HepG2 (cell line): ENCODE data around the gene DPP6. TPM values are rescaled to one million over a fixed set of nuclear protein-coding genes. Genes with fewer than 3 reads are reported as not detected.

Experiments
- ATAC-seq: fragments of 200-7000 bp; cut with Tn5 transposase; 3 replicates; pipeline ENCODE4 v1.9.1; 2020; ENCODE audit warnings: mild to moderate bottlenecking, moderate library complexity
- BruUV-seq: library from RNA; stranded (reverse); fragments of 400-500 nt; replicated peaks from 2 replicates; lab custom pipeline; 2021; lab: Mats Ljungman, UMichigan
- CTCF ChIA-PET: fragments of 300-600 bp; formaldehyde crosslinking; extraction: SDS; loops from one replicate; lab custom pipeline; 2021; ENCODE audit warnings: low total read pairs, inconsistent platforms, low intra/inter-chr PET ratio; lab: Yijun Ruan, JAX
- POLR2A ChIA-PET: fragments of 350-600 bp; sonication (Branson Sonifier 250); formaldehyde crosslinking; loops from one replicate; lab custom pipeline; 2020; ENCODE audit warnings: antibody characterized with exemption, inconsistent platforms; lab: Yijun Ruan, JAX
- DNase-seq: peaks from one replicate; pipeline ENCODE4 v3.0.0-alpha.2; 2015; ENCODE audit warnings: low spot score
- FAIRE-seq: peaks from 3 replicates; lab custom pipeline; 2011; peaks lifted over from hg19 to GRCh38; lab: Jason Lieb, UNC
- H2AFZ ChIP-seq: one replicate; pipeline ENCODE4 v1.6.1; 2011; ENCODE audit warnings: low read length, inconsistent platforms
- H3K27ac ChIP-seq: fragments of 300-600 bp; 3 replicates; pipeline ENCODE4 v1.8.0; 2011; ENCODE audit warnings: mixed run types, mild to moderate bottlenecking, mixed read lengths, low read length, inconsistent platforms; ENCODE audit not compliant: insufficient read depth; ENCODE audit errors: extremely low read length
- H3K27me3 ChIP-seq, 2 experiments: fragments of 200-600 bp in 1 of 2; 2 replicates in 1 of 2; 3 replicates in 1 of 2; pipeline versions ENCODE4 v1.6.0 to v1.8.0; 2011; ENCODE audit warnings: low read length in 2 of 2, mild to moderate bottlenecking in 2 of 2, moderate library complexity in 2 of 2, inconsistent platforms in 1 of 2; ENCODE audit not compliant: insufficient read depth in 2 of 2, control insufficient read depth in 1 of 2
- H3K36me3 ChIP-seq, 2 experiments: fragments of 200-600 bp in 1 of 2; replicated peaks in 1 of 2; 2 replicates in 1 of 2; 3 replicates in 1 of 2; pipeline versions ENCODE4 v1.5.1 to v1.8.0; 2011; ENCODE audit warnings: low read length in 2 of 2, inconsistent platforms in 1 of 2; ENCODE audit not compliant: insufficient read depth in 2 of 2, control insufficient read depth in 1 of 2
- H3K4me1 ChIP-seq: 2 replicates; pipeline ENCODE4 v1.5.1; 2012; ENCODE audit warnings: low read length, inconsistent platforms; ENCODE audit not compliant: insufficient read depth
- H3K4me2 ChIP-seq: 2 replicates; pipeline ENCODE4 v1.6.0; 2011; ENCODE audit warnings: low read depth, low read length, inconsistent platforms
- H3K4me3 ChIP-seq, 3 experiments: fragments of 200-600 bp in 1 of 3; sonication (generic), shearing (Covaris generic) in 1 of 3; replicated peaks in 1 of 3; 2 replicates each; pipeline ENCODE4 v1.5.1; 2011 to 2016; ENCODE audit warnings: low read length in 3 of 3, inconsistent platforms in 2 of 3, low read depth in 2 of 3, mild to moderate bottlenecking in 2 of 3, control low read depth in 1 of 3, mixed read lengths in 1 of 3; ENCODE audit not compliant: insufficient read depth in 1 of 3
- H3K79me2 ChIP-seq: one replicate; pipeline ENCODE4 v1.6.1; 2011; ENCODE audit warnings: low read length, inconsistent platforms; ENCODE audit not compliant: insufficient read depth
- H3K9ac ChIP-seq: 2 replicates; pipeline ENCODE4 v1.6.0; 2011; ENCODE audit warnings: mild to moderate bottlenecking, low read depth, low read length, inconsistent platforms; ENCODE audit not compliant: insufficient read depth
- H3K9me3 ChIP-seq: 2 replicates; pipeline ENCODE4 v1.5.1; 2012; ENCODE audit warnings: mild to moderate bottlenecking, low read length
- H4K20me1 ChIP-seq: 2 replicates; pipeline ENCODE4 v1.6.0; 2011; ENCODE audit warnings: inconsistent platforms, mild to moderate bottlenecking, low read length, moderate library complexity; ENCODE audit not compliant: insufficient read depth
- CREB1 ChIP-seq, 2 experiments: fragments of 450-650 bp in 1 of 2; IDR thresholded peaks; 2 replicates each; pipeline ENCODE4 v1.6.1; 2016 to 2017; ENCODE audit warnings: control low read depth in 1 of 2, mild to moderate bottlenecking in 1 of 2, missing compliant biosample characterization in 1 of 2, missing genetic modification characterization in 1 of 2
- FOXA1 ChIP-seq, 2 experiments: fragments of 450-650 bp in 1 of 2; sonication (generic) in 1 of 2; formaldehyde crosslinking in 1 of 2; IDR thresholded peaks; 2 replicates each; pipeline versions ENCODE4 v1.4.0 to v1.6.1; 2016 to 2020; ENCODE audit warnings: missing genetic modification reagents in 1 of 2
- JARID2 ChIP-seq: sonication (generic); formaldehyde crosslinking; IDR thresholded peaks from 2 replicates; pipeline ENCODE4 v1.8.1; 2023; ENCODE audit warnings: missing genetic modification reagents, inconsistent platforms; ENCODE audit not compliant: insufficient replicate concordance
- KDM4B ChIP-seq: sonication (generic); formaldehyde crosslinking; IDR thresholded peaks from 2 replicates; pipeline ENCODE4 v1.4.0; 2020; ENCODE audit warnings: missing genetic modification reagents
- KMT2B ChIP-seq: IDR thresholded peaks from 2 replicates; pipeline ENCODE4 v1.6.1; 2016; ENCODE audit warnings: missing genetic modification reagents, missing compliant biosample characterization
- MYNN ChIP-seq: sonication (generic); formaldehyde crosslinking; IDR thresholded peaks from 2 replicates; pipeline ENCODE4 v1.4.0; 2020; ENCODE audit warnings: mild to moderate bottlenecking, low read depth, missing genetic modification reagents
- NFE2L2 ChIP-seq: fragments of 150-350 bp; IDR thresholded peaks from 2 replicates; pipeline ENCODE4 v1.6.1; 2014; ENCODE audit warnings: low read length
- PAWR ChIP-seq: sonication (generic); formaldehyde crosslinking; IDR thresholded peaks from 2 replicates; pipeline ENCODE4 v1.4.0; 2020; ENCODE audit warnings: missing genetic modification reagents, mild to moderate bottlenecking, borderline replicate concordance
- RARG ChIP-seq: sonication (generic); formaldehyde crosslinking; IDR thresholded peaks from 2 replicates; pipeline ENCODE4 v1.4.0; 2020; ENCODE audit warnings: low read depth, mild to moderate bottlenecking, missing genetic modification reagents
- SATB2 ChIP-seq: sonication (generic); formaldehyde crosslinking; IDR thresholded peaks from 2 replicates; pipeline ENCODE4 v1.5.0; 2020; ENCODE audit warnings: missing genetic modification reagents
- TBX3 ChIP-seq: fragments of 450-650 bp; IDR thresholded peaks from 2 replicates; pipeline ENCODE4 v1.6.1; 2017; ENCODE audit warnings: antibody characterized with exemption, mild to moderate bottlenecking, inconsistent platforms, borderline replicate concordance
- ZFY ChIP-seq: sonication (generic); formaldehyde crosslinking; IDR thresholded peaks from 2 replicates; pipeline ENCODE4 v1.4.0; 2020; ENCODE audit warnings: missing genetic modification reagents
- ZNF570 ChIP-seq: sonication (generic); formaldehyde crosslinking; IDR thresholded peaks from 2 replicates; pipeline ENCODE4 v1.4.0; 2020; ENCODE audit warnings: mild to moderate bottlenecking, missing genetic modification reagents, borderline replicate concordance
- ZNF652 ChIP-seq: IDR thresholded peaks from 2 replicates; pipeline ENCODE4 v1.6.1; 2016; ENCODE audit warnings: low read depth, borderline replicate concordance
- WGBS: methylation state at CpG from one replicate; pipeline ENCODE4 v1.1.6; 2017; ENCODE audit warnings: low lambda C conversion rate; 5-methylcytosine and 5-hydroxymethylcytosine counted together
- in situ Hi-C: cut with HindIII; loops from 2 replicates; pipeline ENCODE4 v1.10.0; 2017; ENCODE audit warnings: low pct_unique_long_range_greater_than_20kb; ENCODE audit not compliant: extremely low pct_ligation_motif_present
- intact Hi-C: fragments of 100-400 bp; cut with micrococcal nuclease; formaldehyde crosslinking; loops from one replicate; pipeline ENCODE4 v1.10.0; 2022; ENCODE audit not compliant: unreplicated experiment
- polyA plus RNA-seq, 8 experiments: library from polyadenylated mRNA; depleted of rRNA in 3 of 8; stranded (reverse) in 7 of 8; unstranded in 1 of 8; fragments of >200 nt; fragmentation: Illumina TruSeq in 4 of 8; extraction: Trizol in 4 of 8; gene quantifications; 2 replicates each; pipeline versions ENCODE4 v1.2.1 to v1.2.3, GENCODE V29; 2011 to 2016; ENCODE audit warnings: low read depth in 4 of 8, missing spikeins in 1 of 8, mixed read lengths in 1 of 8; ENCODE audit not compliant: insufficient read depth in 1 of 8
- total RNA-seq, 5 experiments: library from RNA; depleted of rRNA; stranded (reverse); fragments of >200 nt; fragmentation: Illumina TruSeq; extraction: Trizol; gene quantifications; 2 replicates each; pipeline ENCODE4 v1.2.3, GENCODE V29; 2016; ENCODE audit warnings: low read depth in 1 of 5
- TF ChIP-seq, protein P1 (sequence below): IDR thresholded peaks from 2 replicates; pipeline ENCODE4 v1.6.1; 2016; ENCODE audit warnings: low read depth, missing genetic modification reagents, missing compliant biosample characterization
- TF ChIP-seq, protein P2 (sequence below): sonication (generic); formaldehyde crosslinking; IDR thresholded peaks from 2 replicates; pipeline ENCODE4 v1.5.0; 2020; ENCODE audit warnings: missing genetic modification reagents, mild to moderate bottlenecking, borderline replicate concordance

Gene DPP6
- total and polyA plus RNA-seq, 2 of the 13 experiments (the other 11 are each of a cell fraction or from before 2014, with no cell fraction given): not detected

DNA sequence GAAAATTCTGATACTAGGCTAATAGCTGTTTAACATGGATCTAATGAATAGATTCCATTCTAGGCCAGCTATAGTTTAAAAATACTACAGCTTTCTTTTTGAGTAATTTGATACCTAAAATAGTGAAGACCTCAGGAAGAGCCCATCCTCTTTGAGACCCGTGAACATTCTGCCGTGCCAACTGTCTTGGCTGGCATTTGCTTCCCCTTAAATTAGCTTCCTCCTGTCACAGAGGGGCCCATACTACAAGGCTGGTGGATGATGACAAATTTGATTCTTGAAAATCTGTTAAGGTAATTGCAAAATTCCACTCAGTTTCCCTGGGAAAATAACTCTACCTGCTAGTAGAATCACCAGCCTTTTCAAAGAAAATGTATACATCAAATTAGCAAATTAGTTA lies 385.0 kb downstream of the DPP6 start (continued):
- TF ChIP-seq, protein P1, sequence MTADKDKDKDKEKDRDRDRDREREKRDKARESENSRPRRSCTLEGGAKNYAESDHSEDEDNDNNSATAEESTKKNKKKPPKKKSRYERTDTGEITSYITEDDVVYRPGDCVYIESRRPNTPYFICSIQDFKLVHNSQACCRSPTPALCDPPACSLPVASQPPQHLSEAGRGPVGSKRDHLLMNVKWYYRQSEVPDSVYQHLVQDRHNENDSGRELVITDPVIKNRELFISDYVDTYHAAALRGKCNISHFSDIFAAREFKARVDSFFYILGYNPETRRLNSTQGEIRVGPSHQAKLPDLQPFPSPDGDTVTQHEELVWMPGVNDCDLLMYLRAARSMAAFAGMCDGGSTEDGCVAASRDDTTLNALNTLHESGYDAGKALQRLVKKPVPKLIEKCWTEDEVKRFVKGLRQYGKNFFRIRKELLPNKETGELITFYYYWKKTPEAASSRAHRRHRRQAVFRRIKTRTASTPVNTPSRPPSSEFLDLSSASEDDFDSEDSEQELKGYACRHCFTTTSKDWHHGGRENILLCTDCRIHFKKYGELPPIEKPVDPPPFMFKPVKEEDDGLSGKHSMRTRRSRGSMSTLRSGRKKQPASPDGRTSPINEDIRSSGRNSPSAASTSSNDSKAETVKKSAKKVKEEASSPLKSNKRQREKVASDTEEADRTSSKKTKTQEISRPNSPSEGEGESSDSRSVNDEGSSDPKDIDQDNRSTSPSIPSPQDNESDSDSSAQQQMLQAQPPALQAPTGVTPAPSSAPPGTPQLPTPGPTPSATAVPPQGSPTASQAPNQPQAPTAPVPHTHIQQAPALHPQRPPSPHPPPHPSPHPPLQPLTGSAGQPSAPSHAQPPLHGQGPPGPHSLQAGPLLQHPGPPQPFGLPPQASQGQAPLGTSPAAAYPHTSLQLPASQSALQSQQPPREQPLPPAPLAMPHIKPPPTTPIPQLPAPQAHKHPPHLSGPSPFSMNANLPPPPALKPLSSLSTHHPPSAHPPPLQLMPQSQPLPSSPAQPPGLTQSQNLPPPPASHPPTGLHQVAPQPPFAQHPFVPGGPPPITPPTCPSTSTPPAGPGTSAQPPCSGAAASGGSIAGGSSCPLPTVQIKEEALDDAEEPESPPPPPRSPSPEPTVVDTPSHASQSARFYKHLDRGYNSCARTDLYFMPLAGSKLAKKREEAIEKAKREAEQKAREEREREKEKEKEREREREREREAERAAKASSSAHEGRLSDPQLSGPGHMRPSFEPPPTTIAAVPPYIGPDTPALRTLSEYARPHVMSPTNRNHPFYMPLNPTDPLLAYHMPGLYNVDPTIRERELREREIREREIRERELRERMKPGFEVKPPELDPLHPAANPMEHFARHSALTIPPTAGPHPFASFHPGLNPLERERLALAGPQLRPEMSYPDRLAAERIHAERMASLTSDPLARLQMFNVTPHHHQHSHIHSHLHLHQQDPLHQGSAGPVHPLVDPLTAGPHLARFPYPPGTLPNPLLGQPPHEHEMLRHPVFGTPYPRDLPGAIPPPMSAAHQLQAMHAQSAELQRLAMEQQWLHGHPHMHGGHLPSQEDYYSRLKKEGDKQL (CRISPR knock-in tag): no peak
- TF ChIP-seq KDM4B (CRISPR knock-in tag) (no peak), JARID2 (CRISPR knock-in tag) (no peak)

DNA sequence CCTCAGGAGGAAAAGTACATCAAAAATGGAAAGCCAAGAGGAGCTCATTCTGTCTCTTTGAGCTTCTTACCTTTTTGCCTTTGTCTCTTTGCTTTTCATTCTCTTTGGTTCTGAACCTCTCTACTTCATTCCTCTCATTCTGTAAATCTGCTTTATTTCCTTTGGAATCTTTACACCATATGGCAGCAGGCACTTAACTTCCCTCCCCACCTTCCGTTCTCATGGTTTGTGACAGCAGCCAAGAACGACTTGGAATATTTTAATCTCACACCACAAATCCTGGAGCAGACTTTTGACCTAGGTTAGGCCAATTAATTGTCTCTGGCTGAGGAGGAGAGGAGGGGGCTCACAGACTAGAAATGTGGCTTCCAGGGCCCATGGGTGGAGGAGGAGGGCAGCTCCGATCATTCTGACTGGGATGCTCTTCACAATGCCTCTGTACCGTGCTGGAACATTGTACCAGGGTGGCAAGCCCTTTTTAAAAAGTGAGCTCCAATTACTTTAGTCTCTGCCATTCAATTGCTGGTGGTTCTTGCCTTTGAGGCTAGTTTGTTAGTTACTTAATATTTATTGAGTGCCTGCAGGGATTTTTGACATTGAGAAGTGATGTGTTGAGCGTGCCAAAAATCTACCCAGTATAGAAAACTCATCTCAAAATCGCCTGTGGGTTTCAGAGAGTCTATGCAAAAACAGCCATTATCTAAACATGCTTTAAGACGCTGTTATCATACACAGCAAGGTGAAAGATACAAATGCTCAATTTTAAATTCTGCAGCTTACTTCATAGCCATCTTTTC lies 386.6 kb downstream of the DPP6 start:
- H3K4me1 ChIP-seq: no peaks in the 10 kb centered on the region
- BruUV-seq: no TSS peak
- no peak for FAIRE-seq
- TF ChIP-seq, protein P2, sequence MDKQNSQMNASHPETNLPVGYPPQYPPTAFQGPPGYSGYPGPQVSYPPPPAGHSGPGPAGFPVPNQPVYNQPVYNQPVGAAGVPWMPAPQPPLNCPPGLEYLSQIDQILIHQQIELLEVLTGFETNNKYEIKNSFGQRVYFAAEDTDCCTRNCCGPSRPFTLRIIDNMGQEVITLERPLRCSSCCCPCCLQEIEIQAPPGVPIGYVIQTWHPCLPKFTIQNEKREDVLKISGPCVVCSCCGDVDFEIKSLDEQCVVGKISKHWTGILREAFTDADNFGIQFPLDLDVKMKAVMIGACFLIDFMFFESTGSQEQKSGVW (CRISPR knock-in tag): no peak
- TF ChIP-seq NFE2L2 (no peak), TBX3 (no peak), MYNN (CRISPR knock-in tag) (no peak), KMT2B (CRISPR knock-in tag) (no peak), PAWR (CRISPR knock-in tag) (no peak), CREB1 (IDR thresholded peaks at IDR 0.05) (no peak), CREB1 (CRISPR knock-in tag; IDR thresholded peaks at IDR 0.05) (no peak), RARG (CRISPR knock-in tag) (no peak), ZFY (CRISPR knock-in tag) (no peak), ZNF570 (no peak), SATB2 (CRISPR knock-in tag) (no peak), FOXA1 (IDR thresholded peaks at IDR 0.05) (no peak), FOXA1 (CRISPR knock-in tag; IDR thresholded peaks at IDR 0.05) (no peak), ZNF652 (CRISPR knock-in tag) (no peak)

More for the DNA sequence above, 386.6 kb downstream of the DPP6 start:
- no peaks in the 10 kb centered on the region for H3K9me3 ChIP-seq
- no peak overlapping the region for H3K27ac ChIP-seq
- no peak overlapping the region for H3K4me2 ChIP-seq
- no peak overlapping the region for H2AFZ ChIP-seq
- in situ Hi-C loops: no loop called here
- CTCF ChIA-PET: no interaction called here
- no peaks in the 10 kb centered on the region for H4K20me1 ChIP-seq
- no peak overlapping the region for H3K9ac ChIP-seq
- POLR2A ChIA-PET: no interaction called here
- H3K27me3 ChIP-seq: 0 out of 5 replicates have a peak, but pooled peaks cover 0 to 2% of the 10 kb centered on the region in 2 experiments
- no peak overlapping the region for H3K4me3 ChIP-seq
- WGBS: 12% methylated on average over 7 of the region's 7 CpGs
- H3K36me3 ChIP-seq: no peaks in the 10 kb centered on the region
- intact Hi-C loops: no loop called here
- ATAC-seq: no peak
- H3K79me2 ChIP-seq: no peaks in the 10 kb centered on the region
- no peak for DNase-seq
